ENCODE results near the gene SRF. TPM values are rescaled to one million over a fixed set of nuclear protein-coding genes. Genes with fewer than 3 reads are reported as not detected.

Gene SRF
- total RNA-seq, 1 experiment from 2014 or later = 33.2 TPM

DNA sequence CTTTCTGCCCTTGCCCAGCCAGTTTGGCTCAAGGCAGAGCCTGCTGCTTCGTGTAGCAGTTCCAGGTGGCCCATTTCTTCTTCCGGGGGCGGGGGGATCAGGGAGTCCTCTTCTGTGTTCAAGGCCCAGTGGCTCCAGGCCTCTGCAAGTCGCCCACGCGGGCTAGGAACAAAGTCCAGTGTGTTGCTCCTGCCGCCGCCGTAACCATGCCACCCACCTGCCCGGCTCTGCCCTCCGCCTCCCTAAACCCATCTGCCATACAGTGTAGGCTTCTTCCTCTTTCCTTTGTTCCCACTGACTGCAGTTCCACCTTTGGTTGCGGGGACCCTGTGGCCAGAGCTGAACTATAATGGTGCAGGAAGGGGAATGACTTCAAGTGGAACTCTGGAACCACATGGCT lies 43.9 kb upstream of the SRF start:
- Histone ChIP-seq H3K9me3 (ENCODE audit: low read depth, low read length, poor library complexity, severe bottlenecking) (no peaks in the 10 kb centered on the region), H3K27me3 (replicated peaks; ENCODE audit: insufficient read depth, low read depth, low read length, poor library complexity) (no peaks in the 10 kb centered on the region), H3K4me1 (ENCODE audit: insufficient read depth, low read length, poor library complexity, severe bottlenecking) (no peaks in the 10 kb centered on the region), H3K36me3 (ENCODE audit: insufficient read depth, low read length, poor library complexity, severe bottlenecking) (no peaks in the 10 kb centered on the region), H3K4me3 (ENCODE audit: low read depth, low read length, poor library complexity, severe bottlenecking) (no peak overlapping the region), H3K27ac (ENCODE audit: low read depth, low read length, poor library complexity, severe bottlenecking) (no peak overlapping the region)
- no TSS peak for BruUV-seq (replicated peaks)
- ChIA-PET CTCF (no interaction called here), POLR2A (ENCODE audit: low non-redundant PET) (no interaction called here)
- intact Hi-C loops (cut with micrococcal nuclease; ENCODE audit: unreplicated experiment) = no loop called here
- TF ChIP-seq, protein P1, sequence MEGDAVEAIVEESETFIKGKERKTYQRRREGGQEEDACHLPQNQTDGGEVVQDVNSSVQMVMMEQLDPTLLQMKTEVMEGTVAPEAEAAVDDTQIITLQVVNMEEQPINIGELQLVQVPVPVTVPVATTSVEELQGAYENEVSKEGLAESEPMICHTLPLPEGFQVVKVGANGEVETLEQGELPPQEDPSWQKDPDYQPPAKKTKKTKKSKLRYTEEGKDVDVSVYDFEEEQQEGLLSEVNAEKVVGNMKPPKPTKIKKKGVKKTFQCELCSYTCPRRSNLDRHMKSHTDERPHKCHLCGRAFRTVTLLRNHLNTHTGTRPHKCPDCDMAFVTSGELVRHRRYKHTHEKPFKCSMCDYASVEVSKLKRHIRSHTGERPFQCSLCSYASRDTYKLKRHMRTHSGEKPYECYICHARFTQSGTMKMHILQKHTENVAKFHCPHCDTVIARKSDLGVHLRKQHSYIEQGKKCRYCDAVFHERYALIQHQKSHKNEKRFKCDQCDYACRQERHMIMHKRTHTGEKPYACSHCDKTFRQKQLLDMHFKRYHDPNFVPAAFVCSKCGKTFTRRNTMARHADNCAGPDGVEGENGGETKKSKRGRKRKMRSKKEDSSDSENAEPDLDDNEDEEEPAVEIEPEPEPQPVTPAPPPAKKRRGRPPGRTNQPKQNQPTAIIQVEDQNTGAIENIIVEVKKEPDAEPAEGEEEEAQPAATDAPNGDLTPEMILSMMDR (conservative IDR thresholded peaks at IDR 0.05; ENCODE audit: low read depth, low read length) = no peak
- TF ChIP-seq EZH2 (IDR thresholded peaks at IDR 0.05; ENCODE audit: borderline replicate concordance, low read depth, low read length, poor library complexity, severe bottlenecking) = no peak
- no peak for DNase-seq (ENCODE audit: low spot score)

DNA sequence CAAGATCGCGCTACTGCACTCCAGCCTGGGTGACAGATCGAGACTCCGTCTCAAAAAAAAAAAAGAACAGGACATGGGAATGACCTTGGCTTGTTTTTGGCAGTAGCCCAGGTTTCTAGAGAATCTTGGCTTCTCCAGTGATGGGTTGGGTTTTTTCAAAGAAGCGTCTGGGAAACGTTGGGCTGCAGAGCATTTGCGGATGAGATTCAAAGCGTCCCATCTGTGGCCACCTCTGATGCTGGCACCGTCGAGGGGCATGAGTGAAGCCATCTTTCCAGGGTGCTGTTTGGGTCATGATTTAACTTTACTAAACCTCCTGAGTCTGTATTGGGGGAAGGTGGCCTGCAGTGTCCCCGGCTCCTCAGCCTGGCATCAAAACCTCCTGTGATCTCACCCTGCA lies 43.2 kb upstream of the SRF start:
- ChIA-PET POLR2A (ENCODE audit: low non-redundant PET) (no interaction called here), CTCF (no interaction called here)
- no peak for TF ChIP-seq EZH2 (IDR thresholded peaks at IDR 0.05; ENCODE audit: borderline replicate concordance, low read depth, low read length, poor library complexity, severe bottlenecking)
- TF ChIP-seq, protein P1 (conservative IDR thresholded peaks at IDR 0.05; ENCODE audit: low read depth, low read length) = no peak
- BruUV-seq (replicated peaks) = no TSS peak
- Histone ChIP-seq H3K4me1 (ENCODE audit: insufficient read depth, low read length, poor library complexity, severe bottlenecking) (no peaks in the 10 kb centered on the region), H3K4me3 (ENCODE audit: low read depth, low read length, poor library complexity, severe bottlenecking) (no peak overlapping the region), H3K27ac (ENCODE audit: low read depth, low read length, poor library complexity, severe bottlenecking) (no peak overlapping the region), H3K9me3 (ENCODE audit: low read depth, low read length, poor library complexity, severe bottlenecking) (no peaks in the 10 kb centered on the region), H3K36me3 (ENCODE audit: insufficient read depth, low read length, poor library complexity, severe bottlenecking) (peaks cover 5% of the 10 kb centered on the region), H3K27me3 (replicated peaks; ENCODE audit: insufficient read depth, low read depth, low read length, poor library complexity) (no peaks in the 10 kb centered on the region)
- intact Hi-C loops (cut with micrococcal nuclease; ENCODE audit: unreplicated experiment) = no loop called here
- no peak for DNase-seq (ENCODE audit: low spot score)

DNA sequence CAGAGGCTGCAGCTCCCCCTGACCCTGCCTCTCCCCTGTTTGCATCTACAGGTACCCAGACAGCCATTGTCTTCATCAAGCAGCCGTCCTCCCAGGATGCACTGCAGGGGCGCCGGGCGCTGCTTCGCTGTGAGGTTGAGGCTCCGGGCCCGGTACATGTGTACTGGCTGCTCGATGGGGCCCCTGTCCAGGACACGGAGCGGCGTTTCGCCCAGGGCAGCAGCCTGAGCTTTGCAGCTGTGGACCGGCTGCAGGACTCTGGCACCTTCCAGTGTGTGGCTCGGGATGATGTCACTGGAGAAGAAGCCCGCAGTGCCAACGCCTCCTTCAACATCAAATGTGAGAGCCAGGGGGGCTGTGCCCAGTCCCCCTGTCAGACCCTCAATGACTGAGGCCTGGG lies 42.1 kb upstream of the SRF start:
- no peak for DNase-seq (ENCODE audit: low spot score)
- Histone ChIP-seq H3K4me3 (ENCODE audit: low read depth, low read length, poor library complexity, severe bottlenecking) (no peak overlapping the region), H3K4me1 (ENCODE audit: insufficient read depth, low read length, poor library complexity, severe bottlenecking) (no peaks in the 10 kb centered on the region), H3K27ac (ENCODE audit: low read depth, low read length, poor library complexity, severe bottlenecking) (no peak overlapping the region), H3K9me3 (ENCODE audit: low read depth, low read length, poor library complexity, severe bottlenecking) (no peaks in the 10 kb centered on the region), H3K27me3 (replicated peaks; ENCODE audit: insufficient read depth, low read depth, low read length, poor library complexity) (no peaks in the 10 kb centered on the region), H3K36me3 (ENCODE audit: insufficient read depth, low read length, poor library complexity, severe bottlenecking) (peaks cover 5% of the 10 kb centered on the region)
- no TSS peak for BruUV-seq (replicated peaks)
- intact Hi-C loops (cut with micrococcal nuclease; ENCODE audit: unreplicated experiment) = no loop called here
- POLR2A ChIA-PET (ENCODE audit: low non-redundant PET) = no interaction called here
- CTCF ChIA-PET = no interaction called here
- TF ChIP-seq, protein P1 (conservative IDR thresholded peaks at IDR 0.05; ENCODE audit: low read depth, low read length) = no peak
- no peak for TF ChIP-seq EZH2 (IDR thresholded peaks at IDR 0.05; ENCODE audit: borderline replicate concordance, low read depth, low read length, poor library complexity, severe bottlenecking)

All from A673 (cell line).